Thyroid gland (tissue), 4 donors: ENCODE results near the gene PHACTR3. TPM values are rescaled to one million over a fixed set of nuclear protein-coding genes. Genes with fewer than 3 reads are reported as not detected.

Experiments used
- DNase-seq, 2 donors: peaks; one replicate each; pipeline ENCODE4 v3.0.0-alpha.2; 2019
- H3K27ac ChIP-seq, 3 donors: fragments of 200-600 bp; sonication (generic); 1 replicate in 2 of 3; 2 replicates in 1 of 3; pipeline ENCODE4 v1.5.1; 2016 to 2019; ENCODE audit warnings: mild to moderate bottlenecking in 1 of 3, moderate library complexity in 1 of 3
- H3K27me3 ChIP-seq: fragments of 200-600 bp; sonication (generic); one replicate; pipeline ENCODE4 v1.5.1; 2019
- H3K36me3 ChIP-seq, 2 donors: fragments of 200-600 bp; sonication (generic); one replicate each; pipeline ENCODE4 v1.5.1; 2016 to 2019
- H3K4me1 ChIP-seq, 2 donors: fragments of 200-600 bp; sonication (generic); one replicate each; pipeline ENCODE4 v1.5.1; 2017 to 2019
- H3K4me3 ChIP-seq, 3 donors: fragments of 200-600 bp; sonication (generic); replicated peaks in 1 of 3; 1 replicate in 2 of 3; 2 replicates in 1 of 3; pipeline ENCODE4 v1.5.1; 2016; ENCODE audit warnings: mild to moderate bottlenecking in 1 of 3
- H3K9me3 ChIP-seq: fragments of 200-600 bp; sonication (generic); one replicate; pipeline ENCODE4 v1.5.1; 2017
- POLR2A ChIP-seq, 2 donors: fragments of 450-650 bp; IDR thresholded peaks; one replicate each; pipeline ENCODE4 v1.6.1; 2017; ENCODE audit warnings: antibody characterized with exemption in 2 of 2, mild to moderate bottlenecking in 2 of 2, moderate library complexity in 1 of 2
- WGBS, 2 donors: methylation state at CpG; one replicate each; pipeline ENCODE4 v1.1.5; 2017; 5-methylcytosine and 5-hydroxymethylcytosine counted together
- intact Hi-C: fragments of 100-400 bp; cut with DNase I; formaldehyde crosslinking; loops from one replicate; pipeline ENCODE4 v1.15.1; 2023
- total RNA-seq, 4 donors: library from RNA; depleted of rRNA; stranded (reverse); fragments of >200 nt; gene quantifications; one replicate each; pipeline ENCODE4 v1.2.3, GENCODE V29; 2016
- TF ChIP-seq, protein P1 (sequence below), 6 experiments: fragments of 200-600 bp in 3 of 6; fragments of 450-650 bp in 3 of 6; sonication (generic) in 3 of 6; IDR thresholded peaks; one replicate each; pipeline ENCODE4 v1.5.1; 2016 to 2019; ENCODE audit warnings: antibody characterized with exemption in 6 of 6, mild to moderate bottlenecking in 2 of 6, inconsistent platforms in 1 of 6, moderate library complexity in 1 of 6

The PHACTR3 gene
- total RNA-seq, 4 donors from 2014 or later = 2.4 TPM; not detected in 3

DNA sequence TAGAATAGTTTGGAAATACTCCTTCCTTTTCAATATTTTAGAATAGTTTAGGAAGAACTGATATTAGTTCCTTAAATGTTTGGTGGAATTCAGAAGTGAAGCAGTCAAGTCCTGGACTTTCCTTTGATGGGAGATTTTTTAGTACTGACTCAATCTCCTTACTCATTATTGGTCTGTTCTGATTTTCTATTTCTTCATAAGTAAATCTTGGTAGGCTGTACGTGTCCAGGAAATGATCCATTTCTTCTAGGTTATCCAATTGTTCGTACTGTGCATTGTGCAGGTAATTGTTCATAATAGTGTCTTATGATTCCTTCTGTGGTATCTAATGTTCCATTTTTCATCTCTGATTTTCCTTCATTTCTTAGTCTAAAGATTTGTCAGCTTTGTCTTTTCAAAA is 190.2 kb downstream of the PHACTR3 start:
- H3K4me1 ChIP-seq = no peaks in the 10 kb centered on the region
- no peak for DNase-seq
- no peak for TF ChIP-seq POLR2A (IDR thresholded peaks at IDR 0.05)
- TF ChIP-seq, protein P1, sequence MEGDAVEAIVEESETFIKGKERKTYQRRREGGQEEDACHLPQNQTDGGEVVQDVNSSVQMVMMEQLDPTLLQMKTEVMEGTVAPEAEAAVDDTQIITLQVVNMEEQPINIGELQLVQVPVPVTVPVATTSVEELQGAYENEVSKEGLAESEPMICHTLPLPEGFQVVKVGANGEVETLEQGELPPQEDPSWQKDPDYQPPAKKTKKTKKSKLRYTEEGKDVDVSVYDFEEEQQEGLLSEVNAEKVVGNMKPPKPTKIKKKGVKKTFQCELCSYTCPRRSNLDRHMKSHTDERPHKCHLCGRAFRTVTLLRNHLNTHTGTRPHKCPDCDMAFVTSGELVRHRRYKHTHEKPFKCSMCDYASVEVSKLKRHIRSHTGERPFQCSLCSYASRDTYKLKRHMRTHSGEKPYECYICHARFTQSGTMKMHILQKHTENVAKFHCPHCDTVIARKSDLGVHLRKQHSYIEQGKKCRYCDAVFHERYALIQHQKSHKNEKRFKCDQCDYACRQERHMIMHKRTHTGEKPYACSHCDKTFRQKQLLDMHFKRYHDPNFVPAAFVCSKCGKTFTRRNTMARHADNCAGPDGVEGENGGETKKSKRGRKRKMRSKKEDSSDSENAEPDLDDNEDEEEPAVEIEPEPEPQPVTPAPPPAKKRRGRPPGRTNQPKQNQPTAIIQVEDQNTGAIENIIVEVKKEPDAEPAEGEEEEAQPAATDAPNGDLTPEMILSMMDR (IDR thresholded peaks at IDR 0.05) = no peak
- no peaks in the 10 kb centered on the region for H3K27me3 ChIP-seq
- intact Hi-C loops = no loop called here
- WGBS, 2 donors = 78 to 83% methylated on average over 2 of the region's 2 CpGs
- no peaks in the 10 kb centered on the region for H3K9me3 ChIP-seq
- H3K36me3 ChIP-seq = no peaks in the 10 kb centered on the region
- no peak overlapping the region for H3K4me3 ChIP-seq
- no peak overlapping the region for H3K27ac ChIP-seq

DNA sequence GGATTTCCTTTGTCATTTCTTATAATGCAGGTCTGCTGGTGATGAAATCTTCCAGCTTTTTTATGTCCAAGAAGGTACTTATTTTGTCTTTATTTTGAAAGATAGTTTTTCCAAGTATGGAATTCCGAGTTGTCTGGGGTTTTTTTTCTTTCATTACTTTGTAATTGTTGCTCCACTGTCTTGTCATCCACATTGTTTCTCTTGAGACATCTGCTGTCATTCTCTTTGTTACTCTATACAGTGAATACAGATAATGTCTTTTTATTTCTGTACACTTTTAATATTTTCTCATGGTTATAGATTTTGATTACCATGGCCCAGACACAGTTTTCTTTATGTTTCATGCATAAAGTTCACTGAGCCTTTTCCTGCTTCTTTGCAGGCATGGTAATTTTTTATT is 196.0 kb downstream of the PHACTR3 start:
- Histone ChIP-seq H3K4me3 (no peak overlapping the region), H3K4me1 (no peaks in the 10 kb centered on the region), H3K9me3 (no peaks in the 10 kb centered on the region), H3K27ac (no peak overlapping the region), H3K36me3 (no peaks in the 10 kb centered on the region), H3K27me3 (no peaks in the 10 kb centered on the region)
- WGBS, 2 donors = 42 to 53% methylated on average over 1 of the region's 1 CpG
- TF ChIP-seq POLR2A (IDR thresholded peaks at IDR 0.05) = no peak
- TF ChIP-seq, protein P1 (IDR thresholded peaks at IDR 0.05) = no peak
- no peak for DNase-seq
- intact Hi-C loops = no loop called here

DNA sequence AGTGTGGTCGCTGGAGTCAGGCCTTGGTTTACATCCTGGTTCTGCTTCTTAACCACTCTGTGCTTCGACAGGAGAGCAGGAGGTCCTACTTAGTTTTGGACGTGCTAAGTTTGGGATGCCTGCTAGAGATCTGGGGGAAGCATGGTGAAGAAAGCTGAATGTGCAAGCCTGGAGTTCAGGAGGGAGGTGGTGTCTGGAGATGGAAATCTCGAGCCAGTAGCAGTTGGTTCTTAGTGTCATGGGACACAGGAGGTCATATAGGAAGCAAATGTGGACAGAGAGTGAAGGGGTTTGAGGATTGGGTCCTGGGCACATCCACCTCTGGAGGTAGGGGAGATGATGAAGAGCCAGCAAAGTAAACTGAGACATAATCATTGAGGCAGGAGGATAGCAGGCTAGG is 197.7 kb downstream of the PHACTR3 start:
- Histone ChIP-seq H3K4me1 (no peaks in the 10 kb centered on the region), H3K27ac (no peak overlapping the region), H3K9me3 (no peaks in the 10 kb centered on the region), H3K4me3 (no peak overlapping the region), H3K36me3 (no peaks in the 10 kb centered on the region), H3K27me3 (no peaks in the 10 kb centered on the region)
- intact Hi-C loops = no loop called here
- TF ChIP-seq, protein P1 (IDR thresholded peaks at IDR 0.05) = no peak
- no peak for TF ChIP-seq POLR2A (IDR thresholded peaks at IDR 0.05)
- 83 to 92% methylated on average over 4 of the region's 4 CpGs for WGBS, 2 donors
- DNase-seq = no peak

- intact Hi-C loops = no loop called here
- no peak for DNase-seq
- H3K4me1 ChIP-seq = no peaks in the 10 kb centered on the region
- 68 to 75% methylated on average over 9 of the region's 9 CpGs for WGBS, 2 donors
- no peaks in the 10 kb centered on the region for H3K36me3 ChIP-seq
- TF ChIP-seq POLR2A (IDR thresholded peaks at IDR 0.05) = no peak
- TF ChIP-seq, protein P1 (IDR thresholded peaks at IDR 0.05) = no peak
- H3K27me3 ChIP-seq = no peaks in the 10 kb centered on the region
- H3K27ac ChIP-seq = no peak overlapping the region
- no peak overlapping the region for H3K4me3 ChIP-seq
- H3K9me3 ChIP-seq = no peaks in the 10 kb centered on the region
Measured at GRCh38 chr20:59802471-59803221, 198.3 kb downstream of the PHACTR3 start.

- no peaks in the 10 kb centered on the region for H3K9me3 ChIP-seq
- 24 to 34% methylated on average over 5 of the region's 5 CpGs for WGBS, 2 donors
- no peaks in the 10 kb centered on the region for H3K4me1 ChIP-seq
- no peak for TF ChIP-seq POLR2A (IDR thresholded peaks at IDR 0.05)
- TF ChIP-seq, protein P1 (IDR thresholded peaks at IDR 0.05) = no peak
- H3K36me3 ChIP-seq = no peaks in the 10 kb centered on the region
- H3K27ac ChIP-seq = no peak overlapping the region
- no peaks in the 10 kb centered on the region for H3K27me3 ChIP-seq
- no peak for DNase-seq
- intact Hi-C loops = no loop called here
- no peak overlapping the region for H3K4me3 ChIP-seq
Measured at GRCh38 chr20:59804347-59804746, 200.0 kb downstream of the PHACTR3 start.
